Hematopoietic multipotent progenitor cell treated with erythropoietin and hydrocortisone succinate and interleukin-3 and kit ligand, for 4 days (in vitro differentiated cells): Measurements from ENCODE around the gene DDN.

ENCODE experiments used
- DNase-seq: peaks from one replicate; pipeline ENCODE4 v3.0.0-alpha.2; 2015

DDN gene

DNA sequence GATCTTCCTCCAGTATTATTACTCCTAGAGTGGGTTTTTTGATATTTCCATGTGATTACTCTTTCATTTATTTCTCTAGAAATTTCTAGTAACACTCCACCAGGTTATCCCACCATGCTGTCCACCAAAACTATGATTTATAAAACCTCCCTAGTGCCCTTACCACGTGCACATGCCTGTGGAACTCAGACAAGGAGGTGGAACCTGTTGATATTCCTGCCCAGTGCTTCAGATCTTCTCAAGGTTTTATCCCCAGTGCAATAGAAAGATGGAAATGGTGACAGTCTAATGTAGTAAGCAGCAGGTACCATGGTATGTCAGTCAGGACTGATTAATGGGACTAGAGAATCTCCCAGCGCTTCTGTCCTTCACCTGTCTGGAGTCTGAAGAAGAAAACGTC lies 38.3 kb downstream of the DDN start:
- DNase-seq: no peak

DNA sequence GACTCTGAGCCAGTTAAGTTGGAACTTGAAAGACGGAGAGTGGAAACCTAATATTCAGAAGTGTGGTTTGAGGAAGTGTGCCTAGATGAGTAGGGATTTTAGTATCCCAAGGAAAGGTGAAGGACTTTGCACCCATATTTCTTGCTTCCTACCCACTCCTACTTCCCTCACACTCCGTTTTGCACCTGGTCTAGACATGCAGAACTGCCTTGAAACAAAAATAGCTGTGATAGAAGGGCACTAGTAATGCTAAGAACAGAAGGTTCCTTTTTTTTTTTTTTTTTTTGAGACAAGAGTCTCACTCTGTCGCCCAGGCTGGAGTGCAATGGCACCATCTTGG lies 41.2 kb downstream of the DDN start:
- DNase-seq: no peak

DNA sequence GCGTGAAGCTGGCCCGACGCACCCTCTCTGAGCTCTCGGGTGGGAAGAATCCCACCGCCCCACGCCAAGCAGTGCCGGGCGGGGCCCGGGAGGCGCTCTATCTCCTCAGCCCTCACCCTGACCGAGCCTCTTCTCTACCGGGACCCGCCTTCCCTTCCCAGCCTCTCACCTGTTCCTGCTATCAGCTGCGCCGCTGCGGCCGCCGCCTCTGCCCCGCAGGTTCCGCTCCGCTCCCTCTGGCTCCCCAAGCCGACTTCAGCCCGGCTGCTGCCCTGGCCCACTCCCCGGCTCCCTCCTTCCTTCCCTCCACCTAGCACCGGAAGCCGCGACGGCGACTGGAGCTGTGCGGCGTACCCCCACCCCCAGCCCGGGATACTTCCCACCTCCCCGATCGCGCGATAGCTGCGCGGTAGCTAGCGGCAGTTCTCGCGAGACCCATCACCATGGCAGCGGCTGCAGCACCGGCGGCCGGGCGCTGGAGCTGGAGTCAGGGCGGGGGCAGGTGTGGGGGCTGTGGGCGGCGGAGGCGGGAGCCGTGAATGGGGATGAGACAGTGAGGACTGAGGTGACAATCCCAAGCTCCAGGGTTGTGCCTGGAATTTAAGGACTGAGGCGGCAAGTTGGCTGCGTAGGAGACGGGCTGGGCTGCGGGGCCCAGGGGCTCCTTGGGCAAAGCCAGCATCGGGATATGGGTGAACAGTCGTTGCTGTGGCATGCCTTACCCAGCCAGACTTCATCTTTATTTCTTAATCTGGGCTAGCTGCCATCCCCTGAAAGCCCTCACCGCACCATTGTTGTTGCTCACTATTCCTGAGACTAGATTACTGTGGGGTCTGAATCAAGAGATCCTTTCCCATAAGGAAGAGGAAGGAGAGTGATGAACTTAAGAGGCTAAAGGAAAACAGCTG lies 41.8 kb downstream of the DDN start, which contains the start of gene ARF3:
TSS of gene ARF3 (minus strand) at position 347 of the 908 bp plus-strand sequence. CDS start 16,392 bp downstream, outside the sequence.
- DNase-seq: peak; percentile 97

DNA sequence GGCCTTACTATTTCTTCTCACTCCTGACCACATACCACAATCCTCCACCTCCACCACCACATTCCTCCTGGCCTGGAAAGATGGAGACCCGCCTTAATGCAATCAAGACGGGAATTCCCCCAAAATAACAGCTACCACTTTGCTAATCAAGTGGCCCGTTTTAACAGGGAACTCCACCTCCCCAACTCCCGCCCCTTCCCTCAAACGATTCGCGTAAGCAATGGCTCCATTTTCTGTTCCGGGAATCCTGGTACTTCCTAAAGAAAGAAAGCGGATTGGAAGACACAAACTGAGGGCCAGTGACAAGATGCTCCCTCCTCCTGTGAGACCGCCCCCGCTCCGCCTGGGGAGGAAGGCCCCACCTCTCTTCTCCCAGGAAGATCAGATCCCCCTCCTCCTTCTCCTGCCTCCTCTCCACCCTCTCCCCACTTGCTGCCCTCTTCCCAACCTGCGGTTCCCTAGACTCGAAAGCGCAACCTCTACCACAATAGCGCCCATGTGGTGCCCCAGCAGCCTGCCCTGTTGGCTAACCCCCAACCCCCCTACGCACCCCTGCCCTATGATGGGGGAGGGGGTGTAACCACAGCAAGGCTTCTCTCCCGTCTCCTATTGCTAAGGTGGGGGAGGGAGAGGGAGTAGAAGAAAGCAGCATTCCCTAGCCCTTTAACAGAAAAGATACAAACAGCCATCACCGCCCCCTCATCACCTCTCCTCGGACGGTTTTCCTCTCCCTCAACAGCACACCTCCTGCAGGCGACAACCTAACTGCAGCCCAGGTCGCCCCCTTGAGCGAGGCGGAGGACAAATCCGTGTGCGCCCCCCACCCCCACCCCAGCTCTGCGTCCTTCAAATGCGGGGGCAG lies 42.7 kb downstream of the DDN start:
- DNase-seq: peak; percentile 92

DNA sequence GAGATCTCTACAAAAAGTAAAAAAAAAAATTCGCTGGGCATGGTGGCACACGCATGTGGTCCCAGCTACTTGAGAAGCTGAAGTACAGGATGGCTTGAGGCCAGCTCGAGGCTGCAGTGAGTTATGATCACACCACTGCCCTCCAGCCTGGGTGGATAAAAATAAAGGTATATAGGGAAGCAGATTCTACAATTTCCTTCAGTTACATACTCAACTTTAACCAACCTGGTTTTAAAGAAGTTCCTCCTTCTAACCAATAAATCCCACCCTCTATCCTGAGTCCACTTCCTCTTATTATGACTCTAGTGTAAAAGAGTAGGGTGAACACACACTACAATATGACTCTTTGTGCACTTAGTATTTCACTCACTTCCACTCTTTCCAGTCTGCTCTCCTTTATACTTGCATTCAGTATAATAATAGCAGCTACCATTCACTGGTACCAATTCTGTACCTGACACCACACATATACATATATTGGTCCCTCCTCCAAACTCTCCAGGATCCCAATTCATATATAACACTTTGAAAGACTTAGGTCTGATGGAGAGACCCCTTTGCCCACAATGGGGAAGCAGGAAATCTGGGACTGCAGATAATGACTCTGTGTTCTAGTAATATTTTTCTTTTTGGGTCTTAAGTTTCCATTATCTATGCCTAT lies 44.2 kb downstream of the DDN start:
- DNase-seq: peak; percentile 84

DNA sequence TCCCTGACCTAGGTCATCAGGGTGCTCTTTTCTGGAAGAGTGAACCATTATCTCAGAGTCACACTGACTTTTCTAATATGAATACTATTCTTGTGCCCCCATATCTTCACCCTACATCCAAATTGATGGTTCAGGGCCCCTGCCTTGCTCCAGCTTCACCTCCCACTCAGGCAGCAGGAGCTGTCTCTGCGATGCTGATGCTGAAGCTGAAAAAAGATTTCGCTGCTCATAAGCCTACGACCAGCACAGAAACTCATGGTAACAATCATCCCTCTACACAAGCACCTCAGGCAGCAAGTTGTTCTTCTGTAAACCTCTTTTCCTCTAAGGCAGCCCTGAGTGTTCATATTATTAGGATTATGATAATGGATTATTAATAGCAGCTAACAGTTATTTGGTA lies 45.1 kb downstream of the DDN start:
- DNase-seq: no peak

DNA sequence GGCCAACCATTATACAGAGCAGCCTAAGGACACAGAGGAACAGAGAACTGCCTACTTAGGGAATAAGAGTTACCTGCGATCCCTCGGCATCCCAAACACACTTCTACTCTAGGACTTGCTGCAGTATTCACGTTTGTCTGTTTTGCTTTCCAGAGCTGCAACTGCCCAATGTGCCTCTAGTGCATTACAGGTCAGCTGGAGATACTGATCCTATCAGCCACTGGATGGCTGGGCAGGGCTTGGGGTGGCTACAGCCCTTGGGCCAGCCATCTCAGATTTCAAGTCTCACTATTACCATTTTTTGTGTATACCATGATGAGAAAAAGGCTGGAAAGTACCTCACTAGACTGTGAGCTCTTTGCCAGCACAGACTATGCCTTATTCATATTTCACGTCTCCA lies 46.5 kb downstream of the DDN start:
- no peak for DNase-seq

DNA sequence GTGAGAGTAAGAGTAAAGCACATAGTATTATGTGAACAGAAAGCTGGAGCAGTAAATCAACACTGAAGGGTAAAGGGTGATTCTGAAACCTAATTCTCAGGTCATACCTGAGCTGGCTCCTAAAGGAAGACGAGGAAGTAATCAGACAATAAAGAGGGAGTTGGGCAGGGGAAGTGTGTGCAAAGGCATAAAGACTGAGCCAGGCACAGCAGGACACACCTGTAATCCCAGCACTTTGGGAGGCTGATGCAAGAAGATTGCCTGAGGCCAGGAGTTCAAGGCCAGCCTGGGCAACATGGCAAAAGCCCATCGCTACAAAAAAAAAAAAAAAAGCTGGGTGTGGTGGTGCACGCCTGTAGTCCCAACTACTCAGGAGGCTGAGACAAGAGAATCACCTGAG lies 51.4 kb downstream of the DDN start:
- DNase-seq: no peak

DNA sequence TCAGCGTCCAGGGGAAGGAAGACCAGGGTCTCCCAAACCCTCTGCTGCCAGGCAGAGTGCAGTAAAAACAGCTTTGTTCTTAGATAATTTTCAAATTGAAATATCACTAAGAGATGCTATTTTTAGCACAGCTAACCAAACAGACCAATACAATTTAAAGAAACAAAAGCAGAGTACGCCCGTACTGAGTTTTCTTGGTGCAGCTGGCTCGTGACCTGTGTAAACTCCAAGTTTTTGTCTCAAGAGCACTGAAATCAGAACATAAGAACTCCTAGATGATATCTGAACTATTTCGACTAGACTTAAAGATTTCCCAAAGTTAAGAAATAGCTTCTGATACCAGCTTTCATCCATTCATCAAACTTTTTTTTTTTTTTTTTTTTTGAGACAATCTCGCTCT lies 52.2 kb downstream of the DDN start:
- no peak for DNase-seq

DNA sequence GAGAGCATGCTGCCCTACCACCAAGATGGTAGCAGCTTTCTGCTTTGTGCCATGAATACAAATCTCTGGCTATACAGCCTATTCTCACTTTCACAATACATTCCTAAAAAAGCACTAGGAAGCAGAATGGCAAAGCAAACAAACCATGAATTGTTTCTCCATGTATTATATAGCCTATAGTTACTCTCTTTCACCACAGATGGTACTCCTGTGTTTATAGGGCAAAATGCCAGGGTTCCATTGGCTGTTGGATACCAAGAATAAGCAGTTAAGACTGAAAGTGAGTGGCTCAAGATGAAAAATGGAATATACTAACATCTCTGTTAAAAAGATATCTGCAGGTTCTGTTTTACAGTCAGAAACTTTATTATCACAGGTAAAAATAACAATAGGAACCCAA lies 53.0 kb downstream of the DDN start:
- no peak for DNase-seq
